Loucy (cell line): ENCODE measurements around the gene KCNV2.

Experiments
- CTCF ChIP-seq: fragments of 200-600 bp; sonication (generic); conservative IDR thresholded peaks from 2 replicates; pipeline ENCODE4 v1.5.1; 2014; ENCODE audit warnings: mild to moderate bottlenecking, antibody characterized with exemption, low read length
- EZH2phosphoT487 ChIP-seq: fragments of 200-600 bp; IDR thresholded peaks from 2 replicates; pipeline ENCODE4 v1.6.1; 2018; ENCODE audit warnings: antibody characterized with exemption, mild to moderate bottlenecking, moderate library complexity, borderline replicate concordance

- TF ChIP-seq CTCF = no peak
- TF ChIP-seq EZH2phosphoT487 = no peak
Measured at GRCh38 chr9:2732492-2732891, 15.2 kb downstream of the KCNV2 start.
